ENCODE results near the gene UBR4.

The UBR4 gene

GRCh38 chr1:19058476-19058797, 151.6 kb downstream of the UBR4 start:
- Histone ChIP-seq H4K8ac (ENCODE audit: low read depth, low read length) (no peak overlapping the region), H2BK12ac (ENCODE audit: low read length) (peak overlapping the region; percentile 79), H3K27ac (replicated peaks; ENCODE audit: low read length) (no peak overlapping the region), H3K9me3 (replicated peaks in 1 of 2; ENCODE audit: control insufficient read depth in 2 of 2, insufficient read depth in 1 of 2, low read depth in 1 of 2, low read length in 2 of 2) (no peaks in the 10 kb centered on the region), H3K36me3 (replicated peaks in 1 of 2; ENCODE audit: control insufficient read depth in 2 of 2, insufficient read depth in 2 of 2, low read length in 2 of 2) (no peaks in the 10 kb centered on the region), H4K91ac (ENCODE audit: low read depth, low read length, poor library complexity) (no peak overlapping the region), H3K23ac (ENCODE audit: low read depth, low read length, poor library complexity) (no peak overlapping the region), H3K18ac (ENCODE audit: low read length) (peak overlapping the region; percentile 76), H3K79me1 (ENCODE audit: low read depth, low read length) (no peaks in the 10 kb centered on the region), H2BK120ac (ENCODE audit: low read depth, low read length) (no peak overlapping the region), H2AFZ (ENCODE audit: low read length) (no peak overlapping the region), H3K4me2 (ENCODE audit: insufficient read depth, low read length, poor library complexity, severe bottlenecking) (no peak overlapping the region), H3K4me1 (ENCODE audit: control insufficient read depth in 2 of 2, insufficient read depth in 1 of 2, low read depth in 1 of 2, low read length in 2 of 2) (peaks cover 4 to 13% of the 10 kb centered on the region in 2 donors), H2BK15ac (ENCODE audit: low read length) (peak overlapping the region; percentile 94), H3K4ac (ENCODE audit: low read length) (peak overlapping the region; percentile 61), H3K14ac (ENCODE audit: low read length) (no peak overlapping the region), H2AK5ac (ENCODE audit: low read depth, low read length) (peak overlapping the region; percentile 17), H2BK5ac (ENCODE audit: low read length) (no peak overlapping the region), H3K9ac (ENCODE audit: low read depth, low read length, poor library complexity) (no peak overlapping the region), H3K4me3 (ENCODE audit: low read length in 2 of 2) (no peak overlapping the region), H3K27me3 (ENCODE audit: control insufficient read depth in 3 of 3, insufficient read depth in 3 of 3, low read depth in 1 of 3, low read length in 3 of 3) (peaks cover 0 to 41% (median 0%) of the 10 kb centered on the region in 3 experiments)
- no CpG with 5 or more reads among the region's 8 CpGs for WGBS, 2 donors (ENCODE audit: extremely low coverage in 2 of 2, insufficient read length in 2 of 2, insufficient replicate concordance in 1 of 2)
- no peak for DNase-seq (ENCODE audit: low spot score)

DNA sequence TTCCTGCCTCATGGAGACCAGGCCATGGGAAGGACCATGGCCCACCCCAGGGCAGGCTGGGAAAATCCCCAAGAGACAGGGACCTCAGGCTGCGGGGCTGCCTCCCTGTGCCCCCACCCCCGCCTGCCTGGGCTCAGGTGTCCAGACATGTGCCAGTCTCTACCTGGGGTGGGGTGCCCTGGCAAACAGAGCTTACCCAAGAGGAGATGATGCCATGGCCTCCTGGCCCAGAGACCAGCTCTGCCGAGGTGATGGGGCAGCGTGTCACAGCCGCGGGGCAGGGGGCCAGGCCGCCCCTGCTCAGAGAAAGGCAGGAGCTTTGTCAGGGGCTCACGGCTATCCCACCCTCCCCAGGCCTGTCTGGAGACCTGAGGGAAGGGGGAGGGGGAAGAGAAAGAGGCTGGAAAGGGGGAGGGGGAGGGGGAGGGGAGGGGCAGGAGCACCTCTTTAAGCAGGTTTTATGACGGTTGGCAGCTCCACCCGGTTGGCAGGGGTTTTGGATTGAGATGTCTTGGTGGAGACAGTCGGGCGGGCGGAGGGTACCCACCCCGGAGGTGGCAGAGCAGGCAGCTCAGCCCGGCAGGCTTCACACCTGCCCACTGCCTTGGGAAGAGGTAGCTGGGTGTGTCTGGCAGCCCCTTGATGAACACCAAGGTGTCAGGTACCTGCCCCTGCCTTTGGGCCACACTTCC, 152.1 kb downstream of the UBR4 start:
- Histone ChIP-seq H2BK15ac (ENCODE audit: low read length) (peak overlapping the region; percentile 94), H3K14ac (ENCODE audit: low read length) (peak overlapping the region; percentile 40), H2AFZ (ENCODE audit: low read length) (no peak overlapping the region), H2BK12ac (ENCODE audit: low read length) (peak overlapping the region; percentile 81), H3K79me1 (ENCODE audit: low read depth, low read length) (no peaks in the 10 kb centered on the region), H3K27me3 (ENCODE audit: control insufficient read depth in 3 of 3, insufficient read depth in 3 of 3, low read depth in 1 of 3, low read length in 3 of 3) (peaks cover 0 to 44% (median 0%) of the 10 kb centered on the region in 3 experiments), H3K36me3 (replicated peaks in 1 of 2; ENCODE audit: control insufficient read depth in 2 of 2, insufficient read depth in 2 of 2, low read length in 2 of 2) (no peaks in the 10 kb centered on the region), H3K4me3 (ENCODE audit: low read length in 2 of 2) (no peak overlapping the region), H3K9me3 (replicated peaks in 1 of 2; ENCODE audit: control insufficient read depth in 2 of 2, insufficient read depth in 1 of 2, low read depth in 1 of 2, low read length in 2 of 2) (no peaks in the 10 kb centered on the region), H3K4ac (ENCODE audit: low read length) (peak overlapping the region; percentile 93), H2BK120ac (ENCODE audit: low read depth, low read length) (no peak overlapping the region), H3K4me1 (ENCODE audit: control insufficient read depth in 2 of 2, insufficient read depth in 1 of 2, low read depth in 1 of 2, low read length in 2 of 2) (peaks cover 4 to 13% of the 10 kb centered on the region in 2 donors), H2BK5ac (ENCODE audit: low read length) (peak overlapping the region; percentile 62), H4K91ac (ENCODE audit: low read depth, low read length, poor library complexity) (no peak overlapping the region), H2AK5ac (ENCODE audit: low read depth, low read length) (peak overlapping the region; percentile 91), H3K4me2 (ENCODE audit: insufficient read depth, low read length, poor library complexity, severe bottlenecking) (no peak overlapping the region), H3K23ac (ENCODE audit: low read depth, low read length, poor library complexity) (peak overlapping the region; percentile 57), H3K27ac (replicated peaks; ENCODE audit: low read length) (no peak overlapping the region), H3K18ac (ENCODE audit: low read length) (peak overlapping the region; percentile 76), H3K9ac (ENCODE audit: low read depth, low read length, poor library complexity) (no peak overlapping the region), H4K8ac (ENCODE audit: low read depth, low read length) (no peak overlapping the region)
- no CpG with 5 or more reads among the region's 15 CpGs for WGBS, 2 donors (ENCODE audit: extremely low coverage in 2 of 2, insufficient read length in 2 of 2, insufficient replicate concordance in 1 of 2)
- no peak for DNase-seq (ENCODE audit: low spot score)

DNA sequence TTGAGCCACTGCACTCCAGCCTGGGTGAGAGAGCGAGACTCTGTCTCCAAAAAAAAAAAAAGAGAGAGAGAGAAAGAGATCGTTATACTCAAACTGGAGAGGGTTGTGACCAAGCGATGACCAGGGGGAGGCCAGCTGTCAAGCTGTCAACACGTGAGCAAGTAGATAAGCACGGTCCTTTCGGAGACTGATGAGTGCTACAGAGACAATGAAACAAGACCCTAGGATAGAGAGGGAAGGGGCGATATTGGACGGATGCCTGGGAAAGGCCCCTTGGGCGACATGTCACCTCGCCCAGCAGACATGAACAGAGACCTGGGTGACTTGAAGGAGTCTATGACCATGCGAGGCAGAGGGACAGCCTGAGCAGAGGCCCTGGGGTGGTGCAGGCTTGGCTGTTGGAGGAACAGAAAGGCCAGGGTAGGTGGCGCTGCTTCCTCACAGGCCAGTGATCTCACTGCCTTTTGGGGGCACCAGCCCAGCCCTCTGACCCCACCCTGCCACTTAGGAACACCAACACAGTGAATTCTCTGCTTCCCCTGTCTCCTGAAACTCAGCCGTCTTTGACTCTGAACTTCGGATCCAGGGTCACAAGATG, 152.8 kb downstream of the UBR4 start:
- Histone ChIP-seq H3K18ac (ENCODE audit: low read length) (peak overlapping the region; percentile 52), H3K9me3 (replicated peaks in 1 of 2; ENCODE audit: control insufficient read depth in 2 of 2, insufficient read depth in 1 of 2, low read depth in 1 of 2, low read length in 2 of 2) (no peaks in the 10 kb centered on the region), H2BK120ac (ENCODE audit: low read depth, low read length) (no peak overlapping the region), H2AFZ (ENCODE audit: low read length) (no peak overlapping the region), H3K79me1 (ENCODE audit: low read depth, low read length) (no peaks in the 10 kb centered on the region), H3K4me3 (ENCODE audit: low read length in 2 of 2) (no peak overlapping the region), H3K27ac (replicated peaks; ENCODE audit: low read length) (no peak overlapping the region), H3K14ac (ENCODE audit: low read length) (peak overlapping the region; percentile 40), H3K4me2 (ENCODE audit: insufficient read depth, low read length, poor library complexity, severe bottlenecking) (no peak overlapping the region), H3K23ac (ENCODE audit: low read depth, low read length, poor library complexity) (peak overlapping the region; percentile 57), H3K9ac (ENCODE audit: low read depth, low read length, poor library complexity) (no peak overlapping the region), H2AK5ac (ENCODE audit: low read depth, low read length) (peak overlapping the region; percentile 91), H2BK15ac (ENCODE audit: low read length) (no peak overlapping the region), H2BK12ac (ENCODE audit: low read length) (peak overlapping the region; percentile 81), H4K8ac (ENCODE audit: low read depth, low read length) (no peak overlapping the region), H4K91ac (ENCODE audit: low read depth, low read length, poor library complexity) (no peak overlapping the region), H3K36me3 (replicated peaks in 1 of 2; ENCODE audit: control insufficient read depth in 2 of 2, insufficient read depth in 2 of 2, low read length in 2 of 2) (no peaks in the 10 kb centered on the region), H3K4me1 (ENCODE audit: control insufficient read depth in 2 of 2, insufficient read depth in 1 of 2, low read depth in 1 of 2, low read length in 2 of 2) (peaks cover 4 to 17% of the 10 kb centered on the region in 2 donors), H2BK5ac (ENCODE audit: low read length) (peak overlapping the region; percentile 62), H3K27me3 (ENCODE audit: control insufficient read depth in 3 of 3, insufficient read depth in 3 of 3, low read depth in 1 of 3, low read length in 3 of 3) (peaks cover 0 to 47% (median 0%) of the 10 kb centered on the region in 3 experiments), H3K4ac (ENCODE audit: low read length) (no peak overlapping the region)
- WGBS, 2 donors (ENCODE audit: extremely low coverage in 2 of 2, insufficient read length in 2 of 2, insufficient replicate concordance in 1 of 2), result no CpG with 5 or more reads among the region's 14 CpGs
- no peak for DNase-seq (ENCODE audit: low spot score)

DNA sequence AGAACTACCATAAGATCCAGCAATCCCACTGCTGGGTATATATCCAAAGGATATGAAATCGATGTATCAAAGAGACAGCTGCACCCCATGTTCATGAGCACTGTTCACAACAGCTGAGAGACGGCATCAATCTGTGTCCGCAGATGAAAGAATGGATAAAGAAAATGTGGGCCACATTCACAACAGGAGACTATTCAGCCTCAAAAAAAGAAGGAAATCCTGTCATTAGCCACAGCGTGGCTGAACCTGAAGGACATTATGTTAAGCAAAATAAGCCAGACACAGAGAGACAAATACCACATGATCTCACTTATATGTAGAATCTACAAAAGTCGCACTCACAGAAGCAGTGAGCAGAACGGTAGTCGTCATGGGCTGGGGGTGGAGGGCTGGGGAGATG, 154.4 kb downstream of the UBR4 start:
- Histone ChIP-seq H3K9ac (ENCODE audit: low read depth, low read length, poor library complexity) (no peak overlapping the region), H3K36me3 (replicated peaks in 1 of 2; ENCODE audit: control insufficient read depth in 2 of 2, insufficient read depth in 2 of 2, low read length in 2 of 2) (no peaks in the 10 kb centered on the region), H3K14ac (ENCODE audit: low read length) (no peak overlapping the region), H3K4me3 (ENCODE audit: low read length in 2 of 2) (no peak overlapping the region), H3K27me3 (ENCODE audit: control insufficient read depth in 3 of 3, insufficient read depth in 3 of 3, low read depth in 1 of 3, low read length in 3 of 3) (peaks cover 0 to 49% (median 0%) of the 10 kb centered on the region in 3 experiments), H3K4ac (ENCODE audit: low read length) (no peak overlapping the region), H3K18ac (ENCODE audit: low read length) (no peak overlapping the region), H3K23ac (ENCODE audit: low read depth, low read length, poor library complexity) (no peak overlapping the region), H2BK120ac (ENCODE audit: low read depth, low read length) (no peak overlapping the region), H4K91ac (ENCODE audit: low read depth, low read length, poor library complexity) (no peak overlapping the region), H2AK5ac (ENCODE audit: low read depth, low read length) (no peak overlapping the region), H2BK12ac (ENCODE audit: low read length) (peak overlapping the region; percentile 49), H3K27ac (replicated peaks; ENCODE audit: low read length) (no peak overlapping the region), H2BK15ac (ENCODE audit: low read length) (no peak overlapping the region), H3K79me1 (ENCODE audit: low read depth, low read length) (no peaks in the 10 kb centered on the region), H3K4me2 (ENCODE audit: insufficient read depth, low read length, poor library complexity, severe bottlenecking) (no peak overlapping the region), H2AFZ (ENCODE audit: low read length) (no peak overlapping the region), H4K8ac (ENCODE audit: low read depth, low read length) (no peak overlapping the region), H3K9me3 (replicated peaks in 1 of 2; ENCODE audit: control insufficient read depth in 2 of 2, insufficient read depth in 1 of 2, low read depth in 1 of 2, low read length in 2 of 2) (no peaks in the 10 kb centered on the region), H3K4me1 (ENCODE audit: control insufficient read depth in 2 of 2, insufficient read depth in 1 of 2, low read depth in 1 of 2, low read length in 2 of 2) (peaks cover 4 to 17% of the 10 kb centered on the region in 2 donors), H2BK5ac (ENCODE audit: low read length) (no peak overlapping the region)
- WGBS, 2 donors (ENCODE audit: extremely low coverage in 2 of 2, insufficient read length in 2 of 2, insufficient replicate concordance in 1 of 2), result no CpG with 5 or more reads among the region's 7 CpGs
- DNase-seq (ENCODE audit: low spot score), result no peak

Data from neuronal stem cell (in vitro differentiated cells).